WI38 (cell line): ENCODE measurements around the gene CNGA3.

Experiments used
- H3K4me3 ChIP-seq: 2 replicates; pipeline ENCODE4 v1.5.1; 2011; ENCODE audit warnings: low read depth, mild to moderate bottlenecking, control low read depth, low read length
- CTCF ChIP-seq: IDR thresholded peaks from 2 replicates; pipeline ENCODE4 v1.5.1; 2012; ENCODE audit warnings: low read depth, mild to moderate bottlenecking, control low read depth, low read length

Gene CNGA3

GRCh38 chr2:98333922-98334321 is 12.3 kb upstream of the CNGA3 start:
- no peak for TF ChIP-seq CTCF
- no peak overlapping the region for H3K4me3 ChIP-seq

- no peak overlapping the region; the same call in 1 of the 2 replicates for H3K4me3 ChIP-seq
- no peak for TF ChIP-seq CTCF
These were observed 11.7 kb upstream of the CNGA3 start for GRCh38 chr2:98334439-98335078.

GRCh38 chr2:98335271-98335670 is 11.0 kb upstream of the CNGA3 start:
- no peak for TF ChIP-seq CTCF
- no peak overlapping the region for H3K4me3 ChIP-seq

GRCh38 chr2:98341241-98341640 is 5.0 kb upstream of the CNGA3 start:
- H3K4me3 ChIP-seq, result no peak overlapping the region
- TF ChIP-seq CTCF, result no peak

GRCh38 chr2:98343285-98343684 is 3.0 kb upstream of the CNGA3 start:
- TF ChIP-seq CTCF, result no peak
- no peak overlapping the region for H3K4me3 ChIP-seq

- TF ChIP-seq CTCF, result no peak
- H3K4me3 ChIP-seq, result no peak overlapping the region
These were observed 1.2 kb downstream of the CNGA3 start for GRCh38 chr2:98347298-98348065.

GRCh38 chr2:98348066-98348561 is 1.9 kb downstream of the CNGA3 start:
- H3K4me3 ChIP-seq, result no peak overlapping the region
- TF ChIP-seq CTCF, result no peak
